Measurements from ENCODE around the gene FHAD1. TPM values are rescaled to one million over a fixed set of nuclear protein-coding genes. Genes with fewer than 3 reads are reported as not detected.

The FHAD1 gene
- total and polyA plus RNA-seq, 2 donors (not counting 3 experiments of a cell fraction or from before 2014, with no cell fraction given) = 0.04 to 0.69 TPM

DNA sequence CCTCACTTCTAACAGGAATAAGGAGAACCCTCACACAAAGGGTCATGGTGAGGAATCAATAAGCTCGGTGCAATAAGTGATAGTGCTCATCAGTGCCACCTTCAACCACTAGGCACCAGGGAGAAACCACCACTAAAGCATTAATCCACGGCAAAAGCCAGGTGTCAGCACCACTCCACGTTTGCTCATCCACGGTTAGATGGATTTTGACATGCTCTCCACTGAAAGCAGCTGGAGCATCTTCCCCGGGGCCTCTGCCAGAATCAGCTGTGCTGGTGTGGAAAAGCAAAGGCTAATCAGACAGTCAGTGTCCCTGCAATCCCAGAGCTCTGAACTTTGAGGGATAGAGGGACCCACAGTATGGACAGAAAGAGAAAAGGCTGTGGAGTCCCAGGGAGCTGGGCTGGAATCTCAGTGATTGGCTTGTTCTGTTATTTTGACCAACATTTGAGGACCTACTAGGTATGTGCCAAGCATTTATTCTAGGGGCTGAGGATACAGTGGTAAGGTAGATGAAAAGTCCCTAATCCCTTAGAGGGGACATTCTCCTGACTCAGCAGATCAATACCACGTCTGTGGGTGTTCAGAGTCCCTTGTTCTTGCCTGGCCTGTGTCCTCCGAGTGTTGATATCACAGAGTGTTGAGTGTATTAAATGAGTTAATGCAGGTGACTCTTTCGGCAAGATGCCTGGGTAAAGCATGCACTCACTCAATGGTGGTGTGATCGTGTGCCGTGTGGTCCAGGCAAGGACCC lies 41.3 kb downstream of the FHAD1 start:
- no peaks in the 10 kb centered on the region for H4K20me1 ChIP-seq (replicated peaks; ENCODE audit: control insufficient read depth, extremely low read depth, insufficient read depth, low read length)
- H3K9ac ChIP-seq (replicated peaks; ENCODE audit: extremely low read depth, insufficient read depth, low read length) = no peak overlapping the region
- H3K4me2 ChIP-seq (ENCODE audit: insufficient read depth, low read length) = no peak overlapping the region
- dilution Hi-C loops (cut with MboI; ENCODE audit: extremely low pct_ligation_motif_present, low sequenced_read_pairs) = no loop called here
- intact Hi-C loops (cut with micrococcal nuclease) = no loop called here
- H3K27ac ChIP-seq (ENCODE audit: insufficient read depth, low read depth, low read length) = no peak overlapping the region
- H3K36me3 ChIP-seq (ENCODE audit: control insufficient read depth in 2 of 2, extremely low read depth in 1 of 2, insufficient read depth in 2 of 2, low read length in 2 of 2) = no peaks in the 10 kb centered on the region
- no peaks in the 10 kb centered on the region for H3K79me2 ChIP-seq (ENCODE audit: control insufficient read depth, insufficient read depth, low read length)
- H2AFZ ChIP-seq (ENCODE audit: low read depth, low read length) = no peak overlapping the region
- no peak overlapping the region for H3K4me3 ChIP-seq (replicated peaks in 1 of 3; ENCODE audit: insufficient read depth in 1 of 3, low read depth in 1 of 3, low read length in 3 of 3)
- no peaks in the 10 kb centered on the region for H3K9me1 ChIP-seq (replicated peaks; ENCODE audit: control insufficient read depth, extremely low read depth, insufficient read depth, low read length)
- no peaks in the 10 kb centered on the region for H3K4me1 ChIP-seq (ENCODE audit: control insufficient read depth, extremely low read depth, insufficient read depth, low read length)
- POLR2A ChIA-PET = no interaction called here
- TF ChIP-seq POLR2A (IDR thresholded peaks at IDR 0.05; ENCODE audit: low read depth, low read length) = no peak
- TF ChIP-seq MYC (IDR thresholded peaks at IDR 0.05; ENCODE audit: low read depth, low read length) = no peak
- TF ChIP-seq EZH2 (IDR thresholded peaks at IDR 0.05; ENCODE audit: borderline replicate concordance, low read depth, low read length, severe bottlenecking) = no peak
- DNase-seq (ENCODE audit: low read depth, low spot score) = no peak
- no peak for FAIRE-seq
- no peaks in the 10 kb centered on the region for H3K27me3 ChIP-seq (ENCODE audit: control insufficient read depth in 2 of 2, insufficient read depth in 2 of 2, low read length in 2 of 2)
- no peaks in the 10 kb centered on the region for H3K9me3 ChIP-seq (replicated peaks; ENCODE audit: control insufficient read depth, insufficient read depth, low read length)
- CTCF ChIA-PET = interaction anchor here (1.0 to 2.1 kb wide), 3 partner anchors 11 to 160 kb away, joined by 3 to 7 read pairs (median 4); no protein-coding TSS in a partner anchor
- BruUV-seq (replicated peaks) = no TSS peak

- Histone ChIP-seq H2AFZ (ENCODE audit: low read depth, low read length) (no peak overlapping the region), H3K4me1 (ENCODE audit: control insufficient read depth, extremely low read depth, insufficient read depth, low read length) (no peaks in the 10 kb centered on the region), H3K9me3 (replicated peaks; ENCODE audit: control insufficient read depth, insufficient read depth, low read length) (no peaks in the 10 kb centered on the region), H3K27me3 (ENCODE audit: control insufficient read depth in 2 of 2, insufficient read depth in 2 of 2, low read length in 2 of 2) (no peaks in the 10 kb centered on the region), H3K9ac (replicated peaks; ENCODE audit: extremely low read depth, insufficient read depth, low read length) (no peak overlapping the region), H4K20me1 (replicated peaks; ENCODE audit: control insufficient read depth, extremely low read depth, insufficient read depth, low read length) (no peaks in the 10 kb centered on the region), H3K27ac (ENCODE audit: insufficient read depth, low read depth, low read length) (no peak overlapping the region), H3K9me1 (replicated peaks; ENCODE audit: control insufficient read depth, extremely low read depth, insufficient read depth, low read length) (no peaks in the 10 kb centered on the region), H3K36me3 (ENCODE audit: control insufficient read depth in 2 of 2, extremely low read depth in 1 of 2, insufficient read depth in 2 of 2, low read length in 2 of 2) (no peaks in the 10 kb centered on the region), H3K79me2 (ENCODE audit: control insufficient read depth, insufficient read depth, low read length) (no peaks in the 10 kb centered on the region), H3K4me3 (replicated peaks in 1 of 3; ENCODE audit: insufficient read depth in 1 of 3, low read depth in 1 of 3, low read length in 3 of 3) (no peak overlapping the region), H3K4me2 (ENCODE audit: insufficient read depth, low read length) (no peak overlapping the region)
- dilution Hi-C loops (cut with MboI; ENCODE audit: extremely low pct_ligation_motif_present, low sequenced_read_pairs) (no loop called here), intact Hi-C loops (cut with micrococcal nuclease) (no loop called here)
- ChIA-PET POLR2A (no interaction called here), CTCF (interaction anchor here (1.2 to 2.5 kb wide), 3 partner anchors 11 to 161 kb away, joined by 3 to 7 read pairs (median 5); no protein-coding TSS in a partner anchor)
- BruUV-seq (replicated peaks) = no TSS peak
- FAIRE-seq (no peak), DNase-seq (ENCODE audit: low read depth, low spot score) (no peak)
- no peak for TF ChIP-seq POLR2AphosphoS5 (IDR thresholded peaks at IDR 0.05; ENCODE audit: insufficient read depth, low read depth, low read length)
- TF ChIP-seq JUN (IDR thresholded peaks at IDR 0.05; ENCODE audit: borderline replicate concordance, insufficient read depth, insufficient read length, low read depth) = no peak
- TF ChIP-seq, protein P1, sequence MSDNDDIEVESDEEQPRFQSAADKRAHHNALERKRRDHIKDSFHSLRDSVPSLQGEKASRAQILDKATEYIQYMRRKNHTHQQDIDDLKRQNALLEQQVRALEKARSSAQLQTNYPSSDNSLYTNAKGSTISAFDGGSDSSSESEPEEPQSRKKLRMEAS (IDR thresholded peaks at IDR 0.05; ENCODE audit: insufficient read depth, insufficient read length) = no peak
- no peak for TF ChIP-seq MYC (IDR thresholded peaks at IDR 0.05; ENCODE audit: low read depth, low read length)
- TF ChIP-seq EZH2 (IDR thresholded peaks at IDR 0.05; ENCODE audit: borderline replicate concordance, low read depth, low read length, severe bottlenecking) = no peak
- TF ChIP-seq, protein P2, sequence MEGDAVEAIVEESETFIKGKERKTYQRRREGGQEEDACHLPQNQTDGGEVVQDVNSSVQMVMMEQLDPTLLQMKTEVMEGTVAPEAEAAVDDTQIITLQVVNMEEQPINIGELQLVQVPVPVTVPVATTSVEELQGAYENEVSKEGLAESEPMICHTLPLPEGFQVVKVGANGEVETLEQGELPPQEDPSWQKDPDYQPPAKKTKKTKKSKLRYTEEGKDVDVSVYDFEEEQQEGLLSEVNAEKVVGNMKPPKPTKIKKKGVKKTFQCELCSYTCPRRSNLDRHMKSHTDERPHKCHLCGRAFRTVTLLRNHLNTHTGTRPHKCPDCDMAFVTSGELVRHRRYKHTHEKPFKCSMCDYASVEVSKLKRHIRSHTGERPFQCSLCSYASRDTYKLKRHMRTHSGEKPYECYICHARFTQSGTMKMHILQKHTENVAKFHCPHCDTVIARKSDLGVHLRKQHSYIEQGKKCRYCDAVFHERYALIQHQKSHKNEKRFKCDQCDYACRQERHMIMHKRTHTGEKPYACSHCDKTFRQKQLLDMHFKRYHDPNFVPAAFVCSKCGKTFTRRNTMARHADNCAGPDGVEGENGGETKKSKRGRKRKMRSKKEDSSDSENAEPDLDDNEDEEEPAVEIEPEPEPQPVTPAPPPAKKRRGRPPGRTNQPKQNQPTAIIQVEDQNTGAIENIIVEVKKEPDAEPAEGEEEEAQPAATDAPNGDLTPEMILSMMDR (IDR thresholded peaks at IDR 0.05; ENCODE audit: extremely low read depth in 1 of 2, insufficient read depth in 1 of 2, low read depth in 1 of 2, low read length in 2 of 2) = no peak
- TF ChIP-seq FOS (IDR thresholded peaks at IDR 0.05; ENCODE audit: borderline replicate concordance, insufficient read depth, low read length) = no peak
- no peak for TF ChIP-seq GATA2 (IDR thresholded peaks at IDR 0.05; ENCODE audit: insufficient read depth, insufficient read length, low read depth, low read length)
- TF ChIP-seq POLR2A (IDR thresholded peaks at IDR 0.05; ENCODE audit: low read depth, low read length) = no peak
Observed at GRCh38 chr1:15289251-15289651, 42.2 kb downstream of the FHAD1 start.

Measured in endothelial cell of umbilical vein (primary cell).